Measurements from ENCODE around the gene PIK3C2G.

- TF ChIP-seq POLR2AphosphoS5 (IDR thresholded peaks at IDR 0.05; ENCODE audit: low read depth, low read length) (no peak), SIN3A (IDR thresholded peaks at IDR 0.05; ENCODE audit: borderline replicate concordance, insufficient read depth, low read length) (no peak), TAF1 (IDR thresholded peaks at IDR 0.05; ENCODE audit: borderline replicate concordance, insufficient read depth, low read length) (no peak), REST (IDR thresholded peaks at IDR 0.05; ENCODE audit: insufficient read depth in 1 of 2, low read depth in 2 of 2, low read length in 2 of 2) (no peak), FOXP2 (optimal IDR thresholded peaks at IDR 0.05; ENCODE audit: borderline replicate concordance, extremely low read depth, extremely low read length, insufficient read depth) (no peak)
These were observed 193.0 kb downstream of the PIK3C2G start for GRCh38 chr12:18454330-18454729.

Measured in PFSK-1 (cell line).